Central memory CD8-positive, alpha-beta T cell (primary cell): Measurements from ENCODE around the gene ARHGAP26.
A peak's percentile ranks its signal among the peaks of the same experiment; 100 is the strongest.

Experiments
- ATAC-seq: fragments of 150-1000 bp; cut with Tn5 transposase; replicated peaks from 2 replicates; pipeline ENCODE4 v1.10.0; 2022; ENCODE audit warnings: mild to moderate bottlenecking, moderate FRiP score, moderate number of reproducible peaks; ENCODE audit not compliant: poor library complexity, severe bottlenecking; ENCODE audit errors: extremely low read depth
- DNase-seq, 2 donors: peaks; one replicate each; pipeline ENCODE4 v3.0.0; 2021; ENCODE audit warnings: low spot score in 2 of 2
- H3K27ac Mint-ChIP-seq: one replicate; pipeline ENCODE4 v1.8.0; 2022; ENCODE audit warnings: low read depth, mild to moderate bottlenecking, moderate library complexity, mixed read lengths
- H3K27me3 Mint-ChIP-seq: one replicate; pipeline ENCODE4 v1.8.0; 2022; ENCODE audit warnings: mixed read lengths
- H3K36me3 Mint-ChIP-seq: one replicate; pipeline ENCODE4 v1.8.0; 2022; ENCODE audit warnings: mild to moderate bottlenecking, moderate library complexity, mixed read lengths; ENCODE audit not compliant: insufficient read depth
- H3K4me1 Mint-ChIP-seq: one replicate; pipeline ENCODE4 v1.8.0; 2022; ENCODE audit warnings: mixed read lengths
- H3K4me3 Mint-ChIP-seq: one replicate; pipeline ENCODE4 v1.8.0; 2022; ENCODE audit warnings: mild to moderate bottlenecking, moderate library complexity, mixed read lengths
- H3K9me3 Mint-ChIP-seq: one replicate; pipeline ENCODE4 v1.8.0; 2022; ENCODE audit warnings: mixed read lengths

The ARHGAP26 gene

DNA sequence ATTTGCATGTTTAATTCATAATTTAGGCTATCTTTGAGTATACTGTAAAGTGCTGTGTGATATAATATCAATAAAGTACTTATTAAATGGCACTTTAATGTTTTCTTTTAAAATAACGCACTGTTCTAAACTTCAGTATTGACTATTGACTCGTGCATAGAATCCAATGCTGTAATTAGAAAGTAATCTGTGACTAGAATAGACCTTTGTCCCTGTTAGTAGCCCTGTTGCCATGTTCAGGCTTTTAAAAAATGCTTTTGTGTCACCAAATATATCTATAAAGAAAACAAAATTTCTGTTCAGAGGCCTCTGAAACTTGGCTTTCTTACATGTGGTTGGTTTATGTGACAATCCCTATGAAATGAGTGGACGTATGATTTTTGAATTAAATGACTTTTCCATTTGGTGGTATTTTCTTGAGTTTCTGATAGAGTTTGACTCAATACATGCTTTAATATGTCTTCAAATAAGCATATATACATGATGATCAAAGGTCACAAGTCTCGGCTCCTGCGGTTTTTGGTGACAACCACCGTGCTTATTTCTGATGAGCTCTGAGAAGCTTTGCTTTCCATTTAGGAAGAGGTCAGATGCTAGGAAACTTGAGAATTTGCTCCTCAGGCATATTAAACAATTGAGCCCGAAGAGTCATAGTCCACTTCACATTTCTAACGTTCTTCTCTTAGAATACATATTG, 458.6 kb downstream of the ARHGAP26 start:
- Mint-ChIP-seq H3K36me3 (peaks cover 11% of the 10 kb centered on the region), H3K4me3 (peak overlapping the region; percentile 72), H3K27ac (peak overlapping the region; percentile 90), H3K4me1 (peaks cover 40% of the 10 kb centered on the region), H3K9me3 (no peaks in the 10 kb centered on the region), H3K27me3 (no peaks in the 10 kb centered on the region)
- ATAC-seq (no peak), DNase-seq (no peak)

DNA sequence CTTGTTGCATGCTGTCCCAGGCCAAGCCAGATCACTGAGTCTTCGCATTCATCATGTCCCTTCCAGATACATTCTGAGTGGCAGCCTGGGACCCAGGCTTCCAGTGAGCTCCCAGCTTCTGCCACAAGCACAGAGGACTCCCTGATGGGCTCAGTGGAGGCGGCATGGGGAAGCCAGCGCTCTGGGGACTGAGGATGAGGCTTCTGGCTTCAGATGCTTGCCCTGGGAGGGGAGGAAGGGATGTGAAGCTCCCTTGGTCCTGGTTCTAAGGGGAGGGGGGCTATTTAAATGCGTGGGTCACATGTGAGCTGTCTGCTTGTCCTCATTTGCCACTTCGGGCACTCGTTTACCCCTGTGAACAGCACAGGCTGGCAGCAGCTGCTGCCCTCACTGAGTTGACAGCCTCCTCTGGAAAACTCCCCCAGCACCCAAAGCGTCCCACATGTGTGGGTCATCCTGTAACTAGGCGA, 459.3 kb downstream of the ARHGAP26 start:
- peak overlapping the region; percentile 90 for H3K27ac Mint-ChIP-seq
- DNase-seq (peak in 1 of 2 donors; percentile 15), ATAC-seq (peak; percentile 61)
- H3K4me3 Mint-ChIP-seq, result peak overlapping the region; percentile 72
- H3K27me3 Mint-ChIP-seq, result no peaks in the 10 kb centered on the region
- H3K36me3 Mint-ChIP-seq, result peaks cover 11% of the 10 kb centered on the region
- no peaks in the 10 kb centered on the region for H3K9me3 Mint-ChIP-seq
- peaks cover 33% of the 10 kb centered on the region for H3K4me1 Mint-ChIP-seq

DNA sequence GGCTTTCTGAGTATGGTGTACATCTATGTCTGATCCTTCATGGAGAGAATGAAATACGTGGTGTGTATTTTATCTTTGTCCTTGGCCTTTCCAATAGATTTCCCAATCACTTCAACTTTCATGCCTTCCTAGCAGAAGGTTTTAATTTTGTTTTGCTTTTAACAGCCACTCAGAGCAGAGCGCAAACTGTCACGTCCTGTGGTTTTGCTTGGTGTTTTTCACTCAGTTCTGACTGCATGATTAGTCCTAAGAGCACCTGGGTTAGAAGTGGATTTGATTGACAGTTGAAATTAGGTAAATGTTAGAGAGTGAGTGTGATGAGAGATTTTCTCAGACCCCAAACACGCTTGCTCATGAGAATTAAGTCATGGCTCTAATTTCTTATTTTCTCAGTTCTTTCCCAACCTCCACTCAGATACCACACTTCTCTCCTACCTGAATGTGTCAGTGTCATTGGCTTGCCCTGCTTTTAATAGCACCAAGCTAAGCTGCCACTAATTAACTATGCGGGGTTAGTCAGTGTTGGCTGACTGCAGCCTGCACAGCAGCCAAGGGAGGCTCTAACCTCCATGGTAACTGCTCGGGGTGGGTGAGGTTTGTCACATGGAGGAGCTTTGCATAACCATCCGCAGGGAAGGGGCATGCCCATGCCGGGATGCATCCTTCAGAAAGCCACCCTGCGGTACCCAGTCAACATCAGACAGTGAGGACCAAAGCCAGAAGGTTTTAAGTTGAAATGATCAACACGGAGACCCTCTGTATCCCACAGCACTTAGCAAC, 459.9 kb downstream of the ARHGAP26 start:
- H3K4me3 Mint-ChIP-seq, result peak overlapping the region; percentile 72
- H3K36me3 Mint-ChIP-seq, result peaks cover 9% of the 10 kb centered on the region
- H3K9me3 Mint-ChIP-seq, result no peaks in the 10 kb centered on the region
- DNase-seq (peak in 1 of 2 donors; percentile 33), ATAC-seq (peak; percentile 90)
- peak overlapping the region; percentile 90 for H3K27ac Mint-ChIP-seq
- no peaks in the 10 kb centered on the region for H3K27me3 Mint-ChIP-seq
- peaks cover 28% of the 10 kb centered on the region for H3K4me1 Mint-ChIP-seq

DNA sequence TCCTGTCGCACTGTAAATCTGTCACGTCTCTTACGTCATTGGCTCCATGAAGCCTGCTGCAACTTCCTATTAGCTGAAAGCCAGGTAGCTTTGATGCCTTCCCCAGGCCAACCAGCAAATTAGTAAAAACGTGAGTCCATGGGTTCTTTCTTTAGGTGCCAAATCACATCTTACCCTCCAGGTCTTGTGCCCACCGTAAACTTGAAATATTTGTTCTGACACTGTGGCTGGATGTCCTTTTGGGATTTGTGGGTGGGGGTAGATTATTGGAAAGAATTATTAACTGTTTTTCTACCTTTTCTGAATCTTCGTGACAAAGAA, 460.5 kb downstream of the ARHGAP26 start:
- Mint-ChIP-seq H3K4me1 (peaks cover 28% of the 10 kb centered on the region), H3K27ac (peak overlapping the region; percentile 90), H3K4me3 (peak overlapping the region; percentile 72), H3K36me3 (peaks cover 9% of the 10 kb centered on the region), H3K9me3 (no peaks in the 10 kb centered on the region), H3K27me3 (no peaks in the 10 kb centered on the region)
- ATAC-seq (no peak), DNase-seq (no peak)

DNA sequence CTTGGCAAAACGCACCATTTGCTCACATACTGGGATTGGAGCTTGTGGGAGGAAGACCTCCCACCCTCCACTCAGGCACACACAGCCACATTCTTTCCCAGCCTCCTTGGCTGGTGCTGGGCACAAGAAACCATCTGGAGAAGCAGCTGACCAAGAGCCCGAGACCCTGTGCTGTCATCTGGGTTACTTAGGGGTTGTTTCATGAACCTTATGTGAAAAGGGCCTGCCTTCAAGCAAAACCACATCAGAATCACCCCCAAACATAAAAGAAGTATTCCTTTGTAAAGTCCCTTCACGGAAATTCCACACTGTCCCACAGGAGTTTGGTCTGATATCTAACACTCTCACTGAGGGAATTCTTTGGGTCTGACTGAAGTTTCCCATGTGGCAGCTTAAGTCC, 461.2 kb downstream of the ARHGAP26 start:
- Mint-ChIP-seq H3K4me1 (peaks cover 28% of the 10 kb centered on the region), H3K36me3 (peaks cover 9% of the 10 kb centered on the region), H3K4me3 (no peak overlapping the region), H3K27me3 (no peaks in the 10 kb centered on the region), H3K9me3 (no peaks in the 10 kb centered on the region), H3K27ac (peak overlapping the region; percentile 90)
- no peak for DNase-seq
- ATAC-seq, result no peak

DNA sequence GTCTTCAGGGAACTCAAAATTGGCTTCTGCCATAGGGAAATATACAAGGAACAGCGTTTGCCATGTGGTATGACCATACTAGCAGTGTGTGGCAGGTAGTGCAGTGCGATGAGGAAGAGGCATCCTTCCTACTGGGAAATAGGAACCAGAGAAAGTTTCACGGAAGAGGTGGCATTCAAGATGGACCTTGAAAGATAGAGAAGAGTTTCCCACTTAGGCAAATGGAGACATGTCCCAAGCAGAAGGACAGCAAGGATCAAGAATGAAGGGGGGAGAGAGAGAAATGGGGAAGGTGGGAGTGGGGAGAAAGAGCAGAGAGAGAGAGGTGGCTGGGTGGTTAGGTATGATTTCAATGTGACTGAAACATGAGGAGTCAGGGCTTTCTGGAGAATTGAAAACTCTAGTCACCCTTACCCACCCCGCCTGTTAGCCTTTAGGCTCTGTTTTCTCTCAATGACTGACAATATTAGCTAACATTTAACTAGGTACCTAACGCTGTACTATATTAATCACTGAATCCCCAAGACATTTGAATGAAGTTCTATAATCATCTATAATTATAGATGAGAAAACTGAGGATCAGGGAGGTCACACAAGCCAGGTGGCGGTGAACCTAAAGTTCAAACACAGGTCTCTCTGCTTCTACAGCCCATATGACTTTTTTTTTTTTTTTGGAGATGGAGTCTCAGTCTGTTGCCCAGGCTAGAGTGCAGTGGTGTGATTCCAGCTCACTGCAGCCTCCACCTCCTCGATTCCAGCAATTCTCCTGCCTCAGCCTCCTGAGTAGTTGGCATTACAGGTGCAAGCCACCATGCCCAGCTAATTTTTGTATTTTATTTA, 462.0 kb downstream of the ARHGAP26 start:
- Mint-ChIP-seq H3K27me3 (no peaks in the 10 kb centered on the region), H3K27ac (peak overlapping the region; percentile 9), H3K36me3 (peaks cover 9% of the 10 kb centered on the region), H3K9me3 (no peaks in the 10 kb centered on the region), H3K4me1 (peaks cover 28% of the 10 kb centered on the region), H3K4me3 (no peak overlapping the region)
- ATAC-seq (no peak), DNase-seq (no peak)

DNA sequence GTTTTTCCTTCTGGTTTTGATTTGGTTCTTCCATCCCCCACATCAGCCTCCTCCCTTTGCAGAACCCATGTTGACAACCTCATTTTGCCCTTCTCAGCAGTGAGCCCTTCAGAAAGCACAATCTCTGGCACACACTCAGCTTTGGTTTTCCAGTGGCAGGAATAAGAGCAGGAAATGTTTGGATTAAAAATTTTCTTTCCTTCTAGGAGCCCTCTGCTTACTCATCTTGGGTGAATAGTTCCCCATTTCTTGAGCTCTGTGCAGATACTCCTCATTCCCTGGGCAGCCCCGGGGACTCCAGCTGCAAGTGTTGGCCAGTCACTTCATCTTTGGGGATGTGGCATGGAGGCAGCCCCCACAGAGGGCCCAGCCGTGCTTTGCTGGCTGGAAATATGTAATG, 462.9 kb downstream of the ARHGAP26 start:
- no peak for ATAC-seq
- H3K36me3 Mint-ChIP-seq, result peaks cover 9% of the 10 kb centered on the region
- no peak for DNase-seq
- H3K27me3 Mint-ChIP-seq, result no peaks in the 10 kb centered on the region
- H3K27ac Mint-ChIP-seq, result no peak overlapping the region
- no peak overlapping the region for H3K4me3 Mint-ChIP-seq
- peaks cover 28% of the 10 kb centered on the region for H3K4me1 Mint-ChIP-seq
- no peaks in the 10 kb centered on the region for H3K9me3 Mint-ChIP-seq

DNA sequence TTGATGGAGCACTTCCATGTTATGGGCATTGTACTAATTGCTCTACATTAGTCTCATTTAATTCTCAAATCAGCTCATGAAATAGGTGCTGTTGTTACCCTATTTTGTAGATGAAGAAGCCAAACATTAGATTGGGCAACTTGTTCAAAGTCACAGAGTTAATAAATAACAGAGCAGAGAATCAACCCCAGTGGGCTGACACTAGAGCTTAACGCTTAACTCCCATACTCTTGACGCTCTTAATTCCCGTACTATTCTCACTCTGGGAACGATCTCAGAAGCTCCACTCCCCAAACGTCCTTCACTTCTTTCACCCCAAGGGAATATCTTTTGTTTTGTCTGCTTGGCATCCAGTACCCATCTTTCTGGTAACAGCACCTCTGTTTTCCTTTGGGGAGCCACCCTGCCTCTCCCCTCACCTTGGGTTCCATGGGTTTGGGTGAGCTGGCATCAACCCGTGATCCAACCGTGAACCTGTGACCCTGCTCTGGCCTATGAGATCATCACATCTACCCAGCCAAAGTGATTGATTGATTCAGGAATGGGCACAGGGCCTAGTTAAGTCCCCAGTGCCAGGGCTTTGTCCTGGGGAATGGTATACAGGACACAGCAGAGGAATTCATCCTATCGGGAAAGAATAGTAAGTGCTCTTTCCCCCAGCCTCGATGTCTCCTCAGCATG, 464.1 kb downstream of the ARHGAP26 start:
- DNase-seq (no peak), ATAC-seq (no peak)
- no peak overlapping the region for H3K27ac Mint-ChIP-seq
- H3K36me3 Mint-ChIP-seq, result peaks cover 8% of the 10 kb centered on the region
- no peak overlapping the region for H3K4me3 Mint-ChIP-seq
- H3K27me3 Mint-ChIP-seq, result no peaks in the 10 kb centered on the region
- H3K9me3 Mint-ChIP-seq, result no peaks in the 10 kb centered on the region
- H3K4me1 Mint-ChIP-seq, result peaks cover 21% of the 10 kb centered on the region

DNA sequence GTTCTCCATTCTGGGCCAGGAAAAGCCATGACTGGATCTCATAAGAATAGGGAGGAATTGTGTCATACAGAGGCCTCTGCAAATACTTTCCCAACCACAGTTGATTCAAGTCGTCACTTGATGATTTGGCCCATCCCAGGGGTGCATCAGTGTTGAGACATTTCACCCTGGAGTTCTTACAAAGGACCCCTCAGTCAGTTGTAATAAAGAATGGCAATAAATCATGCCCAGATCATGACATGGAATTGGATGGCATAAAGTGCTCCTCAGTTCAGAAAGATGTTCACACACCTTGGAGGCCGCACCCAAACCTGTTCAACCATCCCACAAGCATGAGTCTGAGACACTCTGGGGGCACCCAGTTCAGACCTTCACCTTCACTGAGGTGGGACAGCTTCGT, 465.2 kb downstream of the ARHGAP26 start:
- Mint-ChIP-seq H3K9me3 (no peaks in the 10 kb centered on the region), H3K4me3 (no peak overlapping the region), H3K36me3 (peaks cover 1% of the 10 kb centered on the region), H3K27me3 (no peaks in the 10 kb centered on the region), H3K27ac (no peak overlapping the region), H3K4me1 (peaks cover 9% of the 10 kb centered on the region)
- DNase-seq (no peak), ATAC-seq (no peak)

DNA sequence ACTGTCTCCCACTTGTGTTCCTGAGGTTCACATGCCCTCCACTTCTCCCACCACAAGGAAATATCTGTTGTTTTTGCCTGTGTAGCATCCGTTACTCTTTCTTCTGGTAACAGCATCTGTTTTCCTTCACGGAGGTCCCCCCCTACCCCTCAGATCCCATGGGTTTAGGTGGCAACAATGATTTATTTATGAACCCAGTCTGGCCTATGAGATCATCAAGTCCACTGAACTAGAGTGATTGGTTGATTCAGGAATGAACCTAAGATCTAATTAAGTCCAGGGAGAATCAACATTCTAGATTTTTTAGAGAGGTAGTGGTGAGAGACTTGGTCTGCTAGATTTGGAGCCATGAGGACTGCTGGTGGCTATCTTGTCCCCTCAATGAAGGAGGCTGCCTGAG, 466.5 kb downstream of the ARHGAP26 start:
- ATAC-seq (no peak), DNase-seq (no peak)
- H3K4me1 Mint-ChIP-seq, result no peaks in the 10 kb centered on the region
- H3K27ac Mint-ChIP-seq, result no peak overlapping the region
- H3K4me3 Mint-ChIP-seq, result no peak overlapping the region
- H3K27me3 Mint-ChIP-seq, result no peaks in the 10 kb centered on the region
- H3K36me3 Mint-ChIP-seq, result no peaks in the 10 kb centered on the region
- no peaks in the 10 kb centered on the region for H3K9me3 Mint-ChIP-seq

DNA sequence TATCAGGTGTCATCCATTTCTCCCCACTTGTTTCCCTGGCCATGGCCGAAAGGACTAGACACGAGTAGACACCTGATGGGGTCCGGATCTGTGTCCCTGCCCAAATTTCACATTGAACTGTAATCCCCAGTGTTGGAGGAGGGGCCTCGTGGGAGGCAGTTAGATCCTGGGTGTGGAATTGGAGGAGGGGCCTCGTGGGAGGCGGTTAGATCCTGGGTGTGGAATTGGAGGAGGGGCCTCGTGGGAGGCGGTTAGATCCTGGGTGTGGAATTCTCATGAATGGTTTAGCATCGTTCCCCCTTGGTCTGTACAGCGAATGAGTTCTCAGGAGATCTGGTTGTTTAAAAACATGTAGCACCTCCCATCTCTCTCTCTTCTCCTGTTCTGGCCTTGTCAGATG, 467.5 kb downstream of the ARHGAP26 start:
- no peak overlapping the region for H3K4me3 Mint-ChIP-seq
- no peak overlapping the region for H3K27ac Mint-ChIP-seq
- H3K4me1 Mint-ChIP-seq, result no peaks in the 10 kb centered on the region
- ATAC-seq (no peak), DNase-seq (no peak)
- H3K27me3 Mint-ChIP-seq, result no peaks in the 10 kb centered on the region
- H3K9me3 Mint-ChIP-seq, result no peaks in the 10 kb centered on the region
- H3K36me3 Mint-ChIP-seq, result no peaks in the 10 kb centered on the region

DNA sequence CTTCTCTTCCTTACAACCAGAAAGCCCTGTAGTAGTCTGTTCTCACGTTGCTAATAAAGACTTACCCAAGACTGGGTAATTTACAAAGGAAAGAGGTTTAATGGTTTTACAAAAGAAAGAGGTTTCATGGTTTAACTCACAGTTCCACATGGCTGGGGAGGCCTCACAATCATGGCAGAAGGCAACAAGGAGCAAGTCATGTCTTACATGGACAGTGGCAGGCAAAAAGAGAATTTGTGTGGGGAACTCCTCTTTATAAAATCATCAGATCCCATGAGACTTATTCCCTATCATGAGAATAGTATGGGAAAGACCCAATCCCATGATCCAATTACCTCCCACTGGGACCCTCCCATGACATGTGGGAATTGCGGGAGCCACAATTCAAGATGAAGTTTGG, 468.4 kb downstream of the ARHGAP26 start:
- Mint-ChIP-seq H3K9me3 (no peaks in the 10 kb centered on the region), H3K4me3 (no peak overlapping the region), H3K36me3 (no peaks in the 10 kb centered on the region), H3K27me3 (no peaks in the 10 kb centered on the region), H3K4me1 (no peaks in the 10 kb centered on the region), H3K27ac (no peak overlapping the region)
- ATAC-seq (no peak), DNase-seq (no peak)
